Left lobe of liver (tissue), 2 donors: ENCODE measurements around the gene EIF4B. TPM values are rescaled to one million over a fixed set of nuclear protein-coding genes. Genes with fewer than 3 reads are reported as not detected.

Source experiments
- ATAC-seq: fragments of 200-7000 bp; cut with Tn5 transposase; one replicate; pipeline ENCODE4 v1.9.1; 2020; ENCODE audit warnings: mild to moderate bottlenecking, moderate library complexity
- DNase-seq: peaks from one replicate; pipeline ENCODE4 v3.0.0-alpha.2; 2020; ENCODE audit warnings: low spot score
- total RNA-seq: library from RNA; stranded (reverse); gene quantifications from one replicate; pipeline ENCODE4 v1.2.1, GENCODE V29; 2021
- donor health status: DM: no; HTN: no; CAD: no; lungs with moderate emphysema.
- donor health status: DM: no; HTN: yes; CAD: no.

The EIF4B gene
- total RNA-seq, 1 donor from 2014 or later, result 184 TPM

DNA sequence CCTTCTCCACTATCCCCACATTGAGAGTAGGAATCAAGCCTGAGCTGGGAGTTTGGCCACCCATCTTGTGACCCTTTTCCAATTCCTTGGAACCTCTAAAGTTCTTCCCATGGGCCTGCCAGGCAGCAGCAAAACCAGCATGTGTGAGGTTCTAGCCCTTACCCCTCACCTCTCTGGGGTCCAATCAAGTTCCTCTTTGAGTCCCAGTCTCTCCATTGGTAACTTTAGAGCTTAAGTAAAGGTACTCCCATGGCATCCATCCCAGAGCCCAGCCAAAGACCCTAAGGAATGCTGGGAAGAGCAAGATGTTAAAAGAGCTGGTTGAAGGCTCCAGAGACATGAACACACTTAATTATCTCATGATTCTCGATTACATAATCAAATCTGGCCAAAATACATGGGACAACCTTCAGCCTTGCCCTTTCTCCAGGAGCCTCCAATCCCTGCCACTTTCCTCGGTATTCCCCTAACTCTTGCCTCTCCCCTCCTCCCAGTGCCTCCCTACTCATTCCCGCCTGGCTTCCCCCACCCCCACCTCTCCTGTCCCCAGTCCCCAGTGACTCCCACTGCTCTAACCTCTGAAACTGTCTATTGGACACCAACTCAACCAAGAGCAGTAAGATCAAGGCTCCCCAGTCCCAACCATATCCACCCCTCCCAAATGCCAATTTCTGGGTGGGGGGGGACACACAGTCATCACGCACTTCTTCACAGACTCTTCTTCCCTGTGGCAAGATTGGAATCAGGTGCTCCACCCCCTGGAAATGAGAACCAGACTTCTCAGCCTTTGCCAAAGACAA is 38.8 kb downstream of the EIF4B start:
- DNase-seq, result no peak

DNA sequence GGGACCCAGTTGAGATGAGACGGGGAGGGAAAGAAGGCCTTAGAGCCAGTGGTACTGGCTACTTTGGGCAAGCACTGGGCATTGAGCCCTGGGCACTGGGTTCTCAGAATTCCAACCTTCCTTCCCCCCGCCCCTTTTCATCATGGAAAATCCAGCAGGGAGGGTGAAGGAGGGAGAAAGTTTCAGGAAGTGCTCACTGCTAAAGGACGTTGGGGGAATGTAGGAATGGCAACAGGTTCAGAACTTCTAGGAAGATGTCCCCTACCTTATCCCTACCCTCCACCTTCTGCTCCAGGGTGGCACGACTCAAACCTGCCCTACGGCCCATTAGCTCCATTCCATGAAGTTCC is 39.4 kb downstream of the EIF4B start:
- ATAC-seq, result no peak
- DNase-seq, result no peak

More for the DNA sequence above, 38.8 kb downstream of the EIF4B start:
- no peak for ATAC-seq

DNA sequence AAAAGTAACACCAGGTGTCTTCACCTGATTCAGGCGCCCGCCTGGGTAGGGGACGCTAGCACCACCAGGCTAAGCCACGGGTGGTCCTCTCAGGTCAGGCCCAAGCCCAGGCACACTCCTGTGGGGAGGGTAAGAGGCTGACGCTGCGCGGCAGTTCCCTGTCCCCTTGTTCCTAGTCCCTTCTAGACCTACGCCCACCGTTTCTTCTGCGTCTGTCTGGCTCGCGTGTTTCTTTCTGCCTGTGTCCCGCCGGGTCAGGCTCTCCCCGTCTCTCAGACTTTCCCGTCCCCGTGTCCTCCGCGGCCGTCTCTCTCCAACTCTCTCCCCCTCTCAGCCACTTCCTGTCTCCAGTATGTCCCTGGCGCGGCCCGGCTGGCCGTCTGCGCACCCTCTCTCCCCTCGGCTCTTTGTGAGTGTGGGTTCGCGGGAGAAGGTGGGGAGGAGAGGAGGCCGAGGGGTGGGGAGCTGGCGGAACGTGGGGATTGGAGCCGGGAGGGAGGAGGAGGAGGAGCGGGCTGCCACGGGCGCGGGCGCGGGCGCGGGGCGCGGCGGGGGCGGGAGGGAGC is 40.5 kb downstream of the EIF4B start:
- peak; percentile 54 for ATAC-seq
- DNase-seq, result peak; percentile 95

DNA sequence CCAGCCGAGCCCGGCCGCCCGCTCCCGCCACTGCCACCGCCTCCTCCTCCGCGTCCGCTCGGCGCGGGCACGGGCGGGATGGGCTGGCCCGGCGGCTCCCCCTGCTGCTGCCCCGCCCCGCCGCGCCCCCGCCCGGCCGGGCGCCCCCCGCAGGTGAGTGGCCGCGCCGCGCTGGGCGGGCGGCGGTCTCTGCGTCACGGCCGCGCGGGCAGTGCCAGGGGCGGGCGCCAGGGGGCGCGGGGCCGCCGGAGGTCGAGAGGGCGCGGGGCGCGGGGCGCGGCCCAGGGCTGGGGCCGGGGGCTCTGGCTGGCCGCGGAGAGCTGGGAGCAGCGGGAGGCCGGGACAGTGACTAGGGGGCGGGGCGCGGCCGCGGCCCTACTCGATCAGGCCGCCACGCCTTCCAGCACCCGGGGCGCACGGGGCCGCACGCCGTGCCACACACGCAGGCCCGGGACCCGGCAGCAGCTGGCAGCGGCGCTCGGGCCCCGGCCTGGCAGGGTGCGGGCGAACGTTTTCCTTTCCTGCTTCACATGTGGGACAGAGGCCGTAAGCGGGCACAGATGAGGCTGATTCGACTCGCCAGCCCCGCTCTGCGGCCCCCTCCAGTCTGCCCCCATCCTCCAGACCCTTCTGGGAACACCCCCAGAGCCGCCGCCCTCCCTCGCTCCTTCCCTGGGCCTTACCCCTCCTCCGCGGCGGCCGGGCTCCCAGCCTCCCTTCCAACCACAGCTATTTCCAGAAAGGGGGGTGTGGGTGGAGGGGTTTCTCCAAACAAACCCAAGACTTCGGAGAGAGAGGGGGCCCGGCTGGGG is 41.2 kb downstream of the EIF4B start:
- peak; percentile 90 for DNase-seq

DNA sequence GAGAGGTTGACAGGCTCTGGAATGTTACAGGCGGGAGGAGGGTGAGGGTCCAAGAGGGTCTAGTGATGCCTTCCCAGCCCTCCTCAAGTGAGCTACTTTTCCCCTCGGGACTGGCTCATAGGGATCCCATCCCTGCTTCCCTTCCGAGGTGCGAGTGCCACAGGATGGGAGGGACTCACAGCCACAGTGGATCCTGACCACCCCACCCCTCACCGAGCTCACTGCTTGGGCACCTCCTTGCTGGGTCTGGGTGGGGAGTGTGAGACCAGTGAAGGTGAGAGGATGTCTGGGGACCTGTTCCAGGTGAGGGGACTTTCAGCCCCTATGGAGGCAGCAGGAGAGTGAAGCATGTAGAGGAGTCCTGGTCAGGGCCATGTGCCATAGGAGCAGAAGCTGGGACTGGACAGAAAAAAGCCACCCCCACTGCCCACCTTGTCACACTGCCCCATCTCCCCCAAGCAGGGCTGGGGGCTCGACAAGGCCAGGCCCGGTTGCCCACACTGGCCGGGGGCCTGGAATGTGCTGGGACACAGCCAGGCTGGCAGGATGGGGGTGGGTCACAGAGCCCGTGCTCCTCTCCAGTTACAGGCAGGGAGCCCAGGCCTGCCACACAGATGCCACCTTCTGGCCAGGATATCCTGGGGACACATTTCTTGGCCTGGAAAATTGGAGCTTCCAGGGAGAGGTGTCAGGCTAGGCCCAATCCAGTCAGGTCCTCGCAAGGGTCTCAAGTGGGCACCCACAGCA is 42.0 kb downstream of the EIF4B start:
- ATAC-seq, result peak; percentile 35
- DNase-seq, result peak; percentile 92

More for the DNA sequence above, 41.2 kb downstream of the EIF4B start:
- peak; percentile 34 for ATAC-seq

DNA sequence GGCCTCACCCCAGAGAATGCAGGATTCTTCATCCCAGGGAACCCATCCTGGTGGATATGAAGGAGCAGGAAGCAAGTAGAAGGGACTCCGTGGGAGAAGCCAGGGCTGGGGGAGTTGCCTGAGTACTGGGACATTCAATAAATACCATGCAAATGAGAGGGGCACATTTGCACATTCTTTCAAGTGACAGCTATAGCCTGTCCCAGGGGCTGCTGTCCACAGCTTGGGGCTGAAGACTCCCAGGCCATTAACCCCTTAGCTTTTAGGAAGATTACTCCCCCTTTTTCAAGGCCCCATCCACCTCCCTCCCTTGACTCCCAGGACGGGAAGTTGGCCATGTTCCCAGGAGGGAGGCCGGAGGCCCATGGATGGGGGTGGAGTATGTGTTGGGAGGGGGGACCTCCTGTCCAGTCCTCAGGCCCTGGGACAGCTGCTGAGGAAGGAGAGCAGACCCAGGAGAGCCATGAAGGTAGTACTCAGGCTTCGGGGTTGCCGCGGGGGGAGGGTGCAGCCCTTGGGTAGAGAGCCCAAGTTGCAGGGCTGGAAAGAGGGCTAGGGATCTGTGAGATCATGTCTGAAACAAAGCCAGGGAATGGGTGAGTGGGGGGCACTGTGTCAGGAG is 42.6 kb downstream of the EIF4B start:
- peak; percentile 11 for ATAC-seq
- DNase-seq, result peak; percentile 86

DNA sequence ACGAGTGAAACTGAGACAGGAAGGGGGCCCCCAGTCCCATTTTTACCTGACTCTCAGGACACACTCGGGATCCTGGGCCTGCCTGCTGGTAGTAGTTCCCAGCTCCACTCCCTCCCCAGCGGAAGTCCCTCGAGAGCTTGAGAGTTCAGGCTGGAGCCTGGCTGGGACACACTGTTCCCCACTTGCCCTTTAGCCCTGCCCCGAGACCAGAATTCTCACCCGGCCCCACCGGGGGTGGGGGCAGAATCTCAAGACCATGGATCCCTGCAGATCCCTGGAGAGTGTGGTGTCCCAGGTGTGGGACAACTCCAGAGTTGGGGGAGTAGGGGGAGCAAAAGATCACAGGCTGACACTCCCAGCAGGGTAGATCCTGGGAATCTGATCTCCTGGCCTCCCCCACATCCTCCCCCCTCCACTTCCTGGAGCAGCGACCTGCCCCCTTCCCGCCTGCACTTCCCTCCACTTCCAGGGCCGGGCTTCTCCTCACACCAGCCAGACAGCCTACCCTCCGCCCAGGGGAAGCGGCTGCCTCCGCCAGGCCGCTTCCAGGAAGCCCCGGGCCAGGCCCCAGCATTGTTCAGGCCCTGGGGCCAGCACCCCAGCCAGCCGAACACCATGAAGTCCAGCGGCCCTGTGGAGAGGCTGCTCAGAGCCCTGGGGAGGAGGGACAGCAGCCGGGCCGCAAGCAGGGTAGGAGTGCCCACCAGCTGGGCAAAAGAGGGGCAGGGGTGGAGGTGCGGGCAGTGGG is 43.5 kb downstream of the EIF4B start, which contains the start of gene TNS2:
Gene TNS2 (plus strand): TSS at position 495 of the 748 bp plus-strand sequence. CDS start 121 bp downstream, at position 616.
- peak; percentile 10 for ATAC-seq
- DNase-seq, result peak; percentile 85

DNA sequence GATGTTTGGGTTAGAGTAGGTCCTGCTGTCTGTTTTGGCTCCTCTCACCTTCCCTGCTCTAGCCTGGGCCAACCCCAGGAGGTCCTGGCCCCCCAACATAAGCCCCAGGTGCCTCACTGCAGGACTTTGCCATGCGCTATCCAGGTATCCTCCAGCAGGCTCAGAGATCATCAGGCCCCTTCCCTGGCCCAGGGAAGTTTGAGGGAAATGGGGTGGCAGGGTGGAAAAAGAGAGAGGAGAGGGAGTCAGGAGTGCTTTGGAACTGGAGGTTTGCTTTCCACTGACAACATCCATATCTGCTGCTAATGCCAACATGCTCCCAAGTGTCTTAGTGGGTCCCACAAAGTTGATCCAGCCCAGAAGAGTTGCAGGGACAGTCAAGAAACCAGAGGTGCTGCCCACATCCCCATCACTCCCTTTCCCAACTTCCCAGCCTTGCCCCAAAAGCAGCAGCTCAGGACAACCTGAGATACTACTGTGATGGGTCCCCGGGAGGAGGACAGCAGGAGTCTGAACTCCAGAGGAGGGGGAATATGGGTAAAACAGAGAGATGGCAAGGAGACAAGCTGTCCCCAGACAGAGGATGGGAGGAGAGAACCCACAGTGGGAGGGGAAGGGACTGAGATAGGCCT is 44.3 kb downstream of the EIF4B start:
- no peak for ATAC-seq
- no peak for DNase-seq

DNA sequence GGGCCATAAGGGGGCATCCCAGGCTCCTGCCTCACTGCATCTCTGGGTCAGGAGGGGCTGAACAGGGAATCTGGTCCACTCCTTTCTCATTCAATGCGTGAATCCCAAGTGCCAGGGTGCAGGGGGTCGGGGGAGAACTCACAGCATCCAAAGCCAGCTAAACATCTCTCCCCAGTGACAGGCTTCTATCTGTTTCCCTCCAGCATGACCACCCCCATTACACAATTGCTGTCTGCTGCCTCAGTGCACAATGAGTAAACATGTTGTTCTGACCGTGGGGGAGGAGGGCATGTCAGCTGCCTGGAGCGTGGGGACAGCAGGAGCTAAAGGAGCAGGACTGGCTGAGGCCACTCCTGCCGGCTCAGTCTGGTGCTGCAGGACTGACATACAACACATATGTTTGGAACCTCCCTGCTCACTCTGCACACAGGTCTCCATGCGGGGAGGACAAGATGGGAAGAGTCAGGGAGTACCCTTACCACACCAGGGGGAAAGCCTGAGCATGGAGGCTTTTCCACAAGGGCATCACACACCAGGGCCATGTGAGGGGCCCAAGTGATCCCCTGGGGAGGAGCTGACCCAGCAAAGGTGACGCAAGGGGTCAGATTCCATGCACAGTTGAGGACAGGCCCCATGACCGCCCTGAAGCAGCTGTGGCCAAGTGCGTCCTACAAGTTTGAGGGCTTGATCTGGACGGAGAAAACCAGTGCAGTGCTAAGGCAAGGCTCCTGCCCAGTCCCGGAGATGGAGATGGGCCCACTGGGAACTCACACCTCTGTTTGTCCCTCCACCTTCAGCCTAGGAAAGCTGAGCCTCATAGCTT is 45.0 kb downstream of the EIF4B start:
- ATAC-seq (peak; percentile 14), DNase-seq (peak; percentile 93)

DNA sequence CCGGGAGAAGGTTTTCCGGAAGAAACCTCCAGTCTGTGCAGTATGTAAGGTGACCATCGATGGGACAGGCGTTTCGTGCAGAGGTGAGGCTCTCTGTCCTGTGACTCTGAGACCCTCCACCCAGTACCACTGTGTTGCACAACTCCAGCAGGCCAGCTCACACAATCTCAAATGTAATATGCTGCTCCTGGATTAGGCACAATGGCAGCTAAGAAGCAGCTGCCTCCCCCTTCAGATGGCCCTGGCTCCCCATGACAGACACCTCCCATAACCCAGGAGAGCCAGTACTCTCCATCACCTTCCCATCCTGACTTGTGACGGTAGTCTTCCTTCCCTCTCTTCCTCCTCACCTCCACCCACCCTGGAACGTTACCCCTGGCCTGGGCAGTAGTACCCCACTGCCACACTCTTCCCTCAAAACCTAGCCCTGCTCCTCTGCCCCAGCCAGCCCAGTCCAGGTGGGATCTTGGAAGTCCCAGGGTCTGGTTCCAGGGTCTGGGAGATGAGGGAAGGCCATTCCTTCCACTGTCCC is 45.7 kb downstream of the EIF4B start:
- ATAC-seq, result no peak
- peak; percentile 52 for DNase-seq

DNA sequence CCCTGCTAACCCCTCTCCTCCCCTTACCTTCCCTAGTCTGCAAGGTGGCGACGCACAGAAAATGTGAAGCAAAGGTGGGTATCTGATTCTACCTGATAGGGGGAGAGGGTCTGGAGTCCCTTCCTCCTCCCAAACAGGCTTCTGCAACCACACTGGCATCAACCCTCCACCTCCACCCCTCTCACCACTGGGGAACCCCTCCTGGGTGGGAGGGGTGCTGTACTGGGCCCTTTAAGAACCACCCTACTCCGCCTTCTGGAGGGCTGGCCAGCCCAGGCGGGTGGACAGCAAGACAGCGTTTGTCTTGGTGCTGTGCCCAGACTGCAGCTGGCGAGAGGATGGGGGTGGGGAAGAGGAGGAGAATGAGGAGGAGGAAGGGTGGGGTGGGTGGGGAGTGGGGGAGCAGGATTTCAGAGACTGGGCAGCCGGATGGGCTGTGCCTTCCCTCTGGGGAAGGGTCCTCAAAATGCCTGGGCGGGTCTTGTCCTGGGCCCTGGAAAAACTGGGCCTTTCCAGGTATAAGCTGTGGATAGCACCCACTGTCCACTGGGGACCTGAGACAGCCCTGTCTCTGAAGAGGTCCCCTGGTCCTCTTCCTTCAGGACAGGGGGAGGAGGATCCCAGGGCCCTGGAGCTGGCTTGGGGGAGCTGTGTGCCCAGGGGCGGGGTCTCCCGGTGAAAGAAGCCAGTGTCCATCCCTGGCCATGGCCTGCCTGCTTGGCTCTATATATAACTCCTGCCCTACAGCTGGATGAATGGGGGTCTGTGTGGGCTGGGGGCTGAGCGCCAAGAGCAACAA is 46.4 kb downstream of the EIF4B start:
- peak; percentile 36 for ATAC-seq
- DNase-seq, result peak; percentile 95

DNA sequence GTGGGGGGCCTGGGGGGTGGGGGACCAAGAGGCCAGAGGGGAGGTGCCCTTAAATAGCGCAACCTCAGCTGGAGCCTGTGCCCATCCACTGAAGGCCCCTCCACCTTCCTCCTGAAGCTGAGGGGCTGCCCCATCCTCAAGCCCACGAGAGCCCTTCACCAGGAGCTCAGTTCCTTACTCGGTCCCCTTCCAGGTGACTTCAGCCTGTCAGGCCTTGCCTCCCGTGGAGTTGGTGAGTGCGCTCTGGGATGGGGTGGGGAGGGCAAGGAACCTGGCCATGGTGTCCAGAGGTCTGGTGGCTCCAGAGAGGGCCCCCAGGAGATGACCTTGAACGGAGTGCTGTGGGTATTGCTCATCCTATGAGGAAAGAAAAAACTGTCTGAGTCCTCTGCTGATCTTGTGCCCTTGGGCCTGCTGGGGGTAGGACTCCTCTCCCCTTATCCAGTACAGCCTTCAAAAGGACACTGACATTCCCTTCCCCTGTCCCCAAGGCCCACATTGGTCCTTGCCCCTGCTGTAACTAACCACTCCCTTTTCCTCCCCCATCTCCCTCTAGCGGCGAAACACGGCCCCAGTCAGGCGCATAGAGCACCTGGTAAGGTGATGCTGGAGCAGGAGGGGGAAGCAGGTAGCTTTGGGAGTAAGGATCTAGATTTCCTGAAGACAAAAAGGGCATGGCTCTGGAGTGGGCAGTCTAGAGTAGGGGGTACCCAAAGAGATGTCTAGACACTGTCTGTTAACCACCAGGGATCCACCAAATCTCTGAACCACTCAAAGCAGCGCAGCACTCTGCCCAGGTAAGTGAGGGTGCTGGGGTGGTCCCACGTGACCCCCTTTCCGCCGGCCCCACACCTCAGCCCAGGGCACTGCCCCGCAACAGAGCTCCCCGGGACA is 47.2 kb downstream of the EIF4B start:
- DNase-seq, result peak; percentile 77
- peak; percentile 24 for ATAC-seq

DNA sequence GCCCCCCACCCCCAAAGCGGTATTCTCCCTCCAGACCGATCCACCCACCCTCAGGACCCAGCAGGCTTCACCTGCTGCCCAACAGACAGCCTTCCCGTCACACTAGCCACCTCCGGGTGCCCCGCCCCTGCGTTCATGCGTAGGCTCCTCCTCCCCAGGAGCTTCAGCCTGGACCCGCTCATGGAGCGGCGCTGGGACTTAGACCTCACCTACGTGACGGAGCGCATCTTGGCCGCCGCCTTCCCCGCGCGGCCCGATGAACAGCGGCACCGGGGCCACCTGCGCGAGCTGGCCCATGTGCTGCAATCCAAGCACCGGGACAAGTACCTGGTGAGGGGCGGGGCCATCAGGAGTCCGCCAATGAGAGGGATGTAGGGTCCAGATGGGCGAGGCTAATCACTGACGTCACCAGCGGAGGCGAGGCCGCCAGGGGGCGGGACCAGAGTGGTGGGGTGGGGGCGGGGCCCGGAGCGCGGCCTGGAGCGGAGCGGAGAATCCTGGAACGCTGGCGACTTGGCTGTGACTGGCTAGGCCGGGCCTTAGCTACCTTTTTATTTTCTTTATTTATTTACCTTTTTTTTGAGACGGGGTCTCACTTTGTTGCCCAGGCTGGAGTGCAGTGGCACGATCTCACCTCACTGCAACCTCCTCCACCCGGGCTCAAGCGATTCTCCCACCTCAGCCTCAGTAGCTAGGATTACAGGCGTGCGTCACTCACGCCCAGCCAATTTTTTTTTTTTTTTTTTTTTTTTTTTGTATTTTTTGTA is 48.0 kb downstream of the EIF4B start:
- DNase-seq (peak; percentile 98), ATAC-seq (peak; percentile 63)

DNA sequence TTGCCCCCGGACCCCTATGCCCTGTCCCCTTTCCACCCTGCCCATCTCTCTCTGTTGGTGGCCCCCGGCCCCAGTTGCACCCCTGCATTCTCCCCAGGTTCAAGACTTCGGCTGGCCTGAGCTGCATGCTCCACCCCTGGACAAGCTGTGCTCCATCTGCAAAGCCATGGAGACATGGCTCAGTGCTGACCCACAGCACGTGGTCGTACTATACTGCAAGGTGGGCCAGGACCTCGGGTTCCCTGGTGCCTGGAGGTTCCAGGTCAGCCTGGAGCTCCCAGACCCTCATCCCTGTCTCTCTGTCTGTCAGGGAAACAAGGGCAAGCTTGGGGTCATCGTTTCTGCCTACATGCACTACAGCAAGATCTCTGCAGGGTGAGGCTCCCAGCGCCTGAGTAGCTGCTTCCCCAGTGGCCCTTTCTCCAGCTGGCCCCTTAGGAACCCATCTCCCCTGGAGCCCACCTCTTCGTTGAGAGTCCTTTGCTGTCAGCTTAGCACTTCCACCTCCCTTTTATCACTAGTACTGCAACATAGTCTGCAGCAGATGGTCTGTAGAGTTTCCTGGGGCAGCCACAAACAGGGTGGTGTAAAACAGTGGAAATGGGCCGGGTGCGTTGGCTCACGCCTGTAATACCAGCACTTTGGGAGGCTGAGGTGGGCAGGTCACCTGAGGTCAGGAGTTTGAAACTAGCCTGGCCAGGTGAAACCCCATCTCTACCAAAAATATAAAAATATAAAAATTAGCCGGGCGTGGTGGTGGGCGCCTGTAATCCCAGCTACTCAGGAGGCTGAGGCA is 49.4 kb downstream of the EIF4B start:
- no peak for DNase-seq
- ATAC-seq, result no peak

DNA sequence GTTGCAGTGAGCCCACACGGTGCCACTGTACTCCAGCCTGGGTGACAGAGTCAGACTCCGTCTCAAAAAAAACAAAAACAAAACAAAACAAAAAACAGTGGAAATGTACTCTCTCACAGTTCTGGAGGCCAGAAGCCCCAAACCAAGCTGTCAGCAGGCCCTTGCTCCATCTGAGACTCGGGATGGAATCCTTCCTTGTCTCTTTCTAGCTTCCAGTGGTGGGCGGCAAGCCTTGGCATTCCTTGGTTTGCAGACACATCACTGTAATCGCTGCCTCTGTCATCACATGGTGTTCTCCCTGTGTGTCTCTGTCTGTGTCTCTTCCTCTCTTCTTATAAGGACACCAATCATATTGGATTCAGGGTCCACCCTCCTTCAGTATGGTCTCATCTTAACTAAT is 50.0 kb downstream of the EIF4B start:
- ATAC-seq, result no peak

More for the DNA sequence above, 50.0 kb downstream of the EIF4B start:
- no peak for DNase-seq
